GM12801 (cell line): ENCODE data around the gene SDC1.

Experiments
- TF ChIP-seq, protein P1 (sequence below): IDR thresholded peaks from one replicate; pipeline ENCODE4 v1.5.1; 2011; ENCODE audit warnings: control low read depth; ENCODE audit not compliant: insufficient read length; ENCODE audit errors: extremely low read depth

SDC1 gene

GRCh38 chr2:20224716-20225293, at the start of gene SDC1:
SDC1 (minus strand) TSS chr2:20225130; CDS start chr2:20224867, 263 bp downstream.
- TF ChIP-seq, protein P1, sequence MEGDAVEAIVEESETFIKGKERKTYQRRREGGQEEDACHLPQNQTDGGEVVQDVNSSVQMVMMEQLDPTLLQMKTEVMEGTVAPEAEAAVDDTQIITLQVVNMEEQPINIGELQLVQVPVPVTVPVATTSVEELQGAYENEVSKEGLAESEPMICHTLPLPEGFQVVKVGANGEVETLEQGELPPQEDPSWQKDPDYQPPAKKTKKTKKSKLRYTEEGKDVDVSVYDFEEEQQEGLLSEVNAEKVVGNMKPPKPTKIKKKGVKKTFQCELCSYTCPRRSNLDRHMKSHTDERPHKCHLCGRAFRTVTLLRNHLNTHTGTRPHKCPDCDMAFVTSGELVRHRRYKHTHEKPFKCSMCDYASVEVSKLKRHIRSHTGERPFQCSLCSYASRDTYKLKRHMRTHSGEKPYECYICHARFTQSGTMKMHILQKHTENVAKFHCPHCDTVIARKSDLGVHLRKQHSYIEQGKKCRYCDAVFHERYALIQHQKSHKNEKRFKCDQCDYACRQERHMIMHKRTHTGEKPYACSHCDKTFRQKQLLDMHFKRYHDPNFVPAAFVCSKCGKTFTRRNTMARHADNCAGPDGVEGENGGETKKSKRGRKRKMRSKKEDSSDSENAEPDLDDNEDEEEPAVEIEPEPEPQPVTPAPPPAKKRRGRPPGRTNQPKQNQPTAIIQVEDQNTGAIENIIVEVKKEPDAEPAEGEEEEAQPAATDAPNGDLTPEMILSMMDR: no peak

GRCh38 chr2:20273042-20273441, 48.1 kb upstream of the SDC1 start:
- TF ChIP-seq, protein P1: no peak

- TF ChIP-seq, protein P1: no peak
These were observed 42.6 kb upstream of the SDC1 start for GRCh38 chr2:20267529-20267928.

DNA sequence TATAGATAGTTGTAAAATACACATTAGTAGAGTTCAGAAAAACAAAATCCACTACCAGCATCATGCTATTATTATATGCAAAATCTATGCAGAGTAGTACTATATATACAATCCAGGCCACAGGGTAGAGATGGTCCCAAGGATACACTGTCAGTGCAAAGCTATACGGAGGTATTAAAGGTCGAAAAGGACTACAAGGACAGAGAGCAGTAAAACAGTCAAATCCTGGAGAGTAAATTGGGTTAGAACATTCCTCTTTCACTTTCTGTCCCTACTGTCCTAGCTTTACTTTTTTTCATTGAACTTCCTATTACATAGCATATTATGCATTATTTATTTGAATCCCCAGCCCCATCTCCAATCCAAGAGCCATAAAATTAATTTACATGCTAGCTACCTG, 39.7 kb upstream of the SDC1 start:
- TF ChIP-seq, protein P1: no peak

DNA sequence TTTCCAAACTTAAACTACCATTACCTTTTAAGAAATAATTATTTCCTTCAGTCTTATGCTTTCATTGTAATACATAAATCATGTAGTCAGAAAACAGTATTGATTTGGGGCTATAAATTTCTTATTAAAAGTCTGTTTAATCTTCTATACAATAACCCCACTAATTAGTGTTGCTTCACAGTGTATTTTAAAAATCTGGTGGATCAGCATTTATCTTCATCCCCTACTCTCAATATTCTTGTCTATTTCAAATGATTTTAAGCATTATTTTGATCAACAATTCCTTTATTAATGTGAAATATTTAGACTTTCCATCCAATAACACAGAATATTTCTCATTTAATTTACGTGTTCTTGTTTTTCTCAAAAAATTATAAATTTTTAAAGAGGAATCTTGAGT, 32.5 kb upstream of the SDC1 start:
- TF ChIP-seq, protein P1: no peak

DNA sequence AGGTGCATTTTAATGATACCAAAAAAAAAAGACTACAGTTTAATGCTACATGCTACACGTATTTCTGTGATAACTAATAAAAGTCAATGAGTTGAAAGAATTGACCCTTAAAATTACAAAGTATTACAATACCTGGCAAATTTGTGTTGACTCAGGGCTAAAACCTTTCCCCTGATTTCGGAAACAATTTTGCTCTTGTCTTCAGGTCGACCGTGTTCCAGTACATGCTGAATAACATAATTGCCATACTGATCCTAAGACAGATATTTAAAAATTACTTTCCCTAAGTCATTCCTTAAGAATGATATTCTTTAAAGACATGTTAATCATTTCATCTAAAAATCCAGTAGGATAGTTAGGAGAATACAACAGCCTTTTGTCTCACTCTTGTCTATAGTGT, 29.8 kb upstream of the SDC1 start:
- TF ChIP-seq, protein P1: no peak

GRCh38 chr2:20250436-20250835, 25.5 kb upstream of the SDC1 start:
- TF ChIP-seq, protein P1: no peak

GRCh38 chr2:20249170-20249569, 24.2 kb upstream of the SDC1 start:
- TF ChIP-seq, protein P1: no peak
